ENCODE results near the gene TUNAR.

TUNAR gene

DNA sequence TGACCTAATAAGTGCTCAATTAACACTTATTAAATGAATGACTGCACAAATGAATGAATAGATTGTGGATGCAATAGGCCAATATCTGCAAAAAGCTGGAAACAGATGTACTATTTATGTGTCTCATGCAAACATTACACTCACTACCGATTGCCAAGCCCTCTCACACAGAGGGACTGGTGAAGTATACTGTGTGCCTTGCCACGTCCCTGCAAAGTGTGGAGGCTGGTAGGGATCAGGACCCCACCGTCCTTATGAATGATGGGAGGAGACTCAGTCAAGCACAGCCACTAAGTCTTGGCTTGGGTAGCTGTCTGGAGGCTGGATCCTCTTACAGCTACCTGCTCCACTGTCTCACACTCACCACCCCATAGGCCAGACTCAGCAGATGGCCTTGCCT, 3.9 kb upstream of the TUNAR start:
- ChIA-PET CTCF (interaction anchor here (0.6 kb wide), 1 partner anchor 190 kb away, joined by 4 read pairs; no protein-coding TSS in a partner anchor), POLR2A (no interaction called here)
- DNase-seq (ENCODE audit: extremely low spot score) = no peak
- TF ChIP-seq, protein P1, sequence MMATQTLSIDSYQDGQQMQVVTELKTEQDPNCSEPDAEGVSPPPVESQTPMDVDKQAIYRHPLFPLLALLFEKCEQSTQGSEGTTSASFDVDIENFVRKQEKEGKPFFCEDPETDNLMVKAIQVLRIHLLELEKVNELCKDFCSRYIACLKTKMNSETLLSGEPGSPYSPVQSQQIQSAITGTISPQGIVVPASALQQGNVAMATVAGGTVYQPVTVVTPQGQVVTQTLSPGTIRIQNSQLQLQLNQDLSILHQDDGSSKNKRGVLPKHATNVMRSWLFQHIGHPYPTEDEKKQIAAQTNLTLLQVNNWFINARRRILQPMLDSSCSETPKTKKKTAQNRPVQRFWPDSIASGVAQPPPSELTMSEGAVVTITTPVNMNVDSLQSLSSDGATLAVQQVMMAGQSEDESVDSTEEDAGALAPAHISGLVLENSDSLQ (IDR thresholded peaks at IDR 0.05) = no peak
- TF ChIP-seq LEF1 (IDR thresholded peaks at IDR 0.05; ENCODE audit: borderline replicate concordance) (no peak), FOXK2 (IDR thresholded peaks at IDR 0.05) (no peak), FOXM1 (IDR thresholded peaks at IDR 0.05; ENCODE audit: borderline replicate concordance) (no peak), SUZ12 (IDR thresholded peaks at IDR 0.05) (no peak), HDGF (IDR thresholded peaks at IDR 0.05; ENCODE audit: borderline replicate concordance) (no peak), CTBP1 (IDR thresholded peaks at IDR 0.05; ENCODE audit: borderline replicate concordance) (no peak), BHLHE40 (IDR thresholded peaks at IDR 0.05; ENCODE audit: borderline replicate concordance) (no peak), SP1 (IDR thresholded peaks at IDR 0.05) (no peak), TARDBP (IDR thresholded peaks at IDR 0.05) (no peak), FOXA1 (IDR thresholded peaks at IDR 0.05) (no peak), ELF4 (IDR thresholded peaks at IDR 0.05) (no peak), ZNF384 (IDR thresholded peaks at IDR 0.05) (no peak), L3MBTL2 (conservative IDR thresholded peaks at IDR 0.05) (no peak), NFRKB (IDR thresholded peaks at IDR 0.05) (no peak), ARNT (IDR thresholded peaks at IDR 0.05) (no peak)

DNA sequence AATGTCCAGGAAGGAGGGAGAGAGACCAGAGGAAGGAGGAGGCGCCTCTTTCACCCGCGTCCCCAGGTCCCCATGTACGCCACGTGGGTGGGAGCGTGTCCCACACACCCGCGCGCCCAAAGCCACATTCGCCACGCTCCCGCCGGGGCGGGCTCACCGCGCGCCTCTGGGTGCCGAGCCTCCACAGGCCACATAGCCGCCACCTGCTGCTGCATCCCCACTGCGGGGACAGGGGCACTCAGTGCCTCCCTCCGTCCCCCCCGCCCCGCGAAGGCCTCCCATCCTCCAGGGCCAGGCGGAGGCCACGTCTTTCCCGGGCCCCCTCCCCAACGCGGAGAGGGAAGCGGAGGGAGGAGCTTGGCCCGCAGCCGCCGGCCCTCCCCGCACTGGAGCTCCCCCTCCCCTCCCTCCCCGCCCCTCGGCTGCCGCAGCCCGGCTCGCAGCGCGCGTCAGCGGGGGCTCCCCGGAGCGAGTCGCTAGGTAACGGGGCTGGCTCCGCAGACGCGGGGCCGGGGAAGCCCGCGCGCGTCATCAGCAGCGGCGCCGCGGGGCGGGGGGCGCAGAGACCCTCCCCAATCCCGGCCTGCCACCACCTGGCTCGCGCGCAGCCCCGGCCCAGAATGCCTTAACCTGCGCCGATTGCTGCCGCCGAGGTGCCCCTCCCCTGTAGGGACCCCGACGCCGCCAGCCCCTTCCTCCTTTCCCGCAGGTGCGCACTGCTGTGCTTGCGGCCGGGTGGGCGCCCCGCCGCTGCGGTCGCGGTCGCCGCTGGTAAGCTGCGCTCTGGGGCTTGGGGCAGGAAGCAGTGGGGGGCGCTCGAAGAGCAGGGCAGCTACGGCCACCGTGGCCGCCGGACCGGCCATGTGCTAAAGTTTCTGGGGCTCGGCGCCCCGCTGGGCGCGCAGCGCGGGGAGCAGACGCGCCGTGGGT, 536 bp upstream of the TUNAR start:
- ChIA-PET POLR2A (interaction anchor here (0.8 to 1.2 kb wide), 3 partner anchors 10 to 222 kb away, joined by 3 to 4 read pairs (median 4); no protein-coding TSS in a partner anchor), CTCF (interaction anchor here (1.0 kb wide), 1 partner anchor 105 kb away, joined by 3 read pairs; no protein-coding TSS in a partner anchor)
- TF ChIP-seq CTBP1 (IDR thresholded peaks at IDR 0.05; ENCODE audit: borderline replicate concordance) (no peak), ZNF384 (IDR thresholded peaks at IDR 0.05) (no peak), SUZ12 (IDR thresholded peaks at IDR 0.05) (no peak), NFRKB (IDR thresholded peaks at IDR 0.05) (no peak), L3MBTL2 (conservative IDR thresholded peaks at IDR 0.05) (no peak), SP1 (IDR thresholded peaks at IDR 0.05) (no peak), ARNT (IDR thresholded peaks at IDR 0.05) (no peak), FOXK2 (IDR thresholded peaks at IDR 0.05) (no peak), FOXM1 (IDR thresholded peaks at IDR 0.05; ENCODE audit: borderline replicate concordance) (no peak), FOXA1 (IDR thresholded peaks at IDR 0.05) (no peak), HDGF (IDR thresholded peaks at IDR 0.05; ENCODE audit: borderline replicate concordance) (no peak), ELF4 (IDR thresholded peaks at IDR 0.05) (no peak)
- DNase-seq (ENCODE audit: extremely low spot score) = peak; percentile 49

DNA sequence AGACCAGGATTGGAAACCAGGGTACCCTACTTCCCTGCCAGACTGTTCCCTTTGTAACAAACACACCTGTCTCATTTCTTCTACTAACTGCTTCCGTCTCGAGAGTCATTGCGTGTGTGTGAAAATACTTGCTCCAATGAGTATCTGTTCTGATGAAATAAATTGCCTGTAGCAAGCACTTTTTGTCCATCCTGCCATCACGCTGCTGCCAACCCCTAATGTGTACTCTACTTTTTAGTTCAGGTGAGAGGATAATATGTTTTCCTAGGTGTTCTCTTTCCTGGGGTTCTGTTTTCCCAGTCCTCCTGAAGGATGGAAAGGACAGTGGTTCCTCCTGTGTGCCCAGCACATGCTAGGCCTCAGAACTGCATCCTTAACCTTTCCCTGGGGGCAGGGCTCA, 1.0 kb downstream of the TUNAR start:
- TF ChIP-seq LEF1 (IDR thresholded peaks at IDR 0.05; ENCODE audit: borderline replicate concordance) (no peak), SUZ12 (IDR thresholded peaks at IDR 0.05) (no peak), HDGF (IDR thresholded peaks at IDR 0.05; ENCODE audit: borderline replicate concordance) (no peak)
- TF ChIP-seq, protein P1 (IDR thresholded peaks at IDR 0.05) = no peak
- no peak for DNase-seq (ENCODE audit: extremely low spot score)
- ChIA-PET CTCF (interaction anchor here (1.0 to 1.6 kb wide), 3 partner anchors 11 to 104 kb away, joined by 3 read pairs; no protein-coding TSS in a partner anchor), POLR2A (no interaction called here)

DNA sequence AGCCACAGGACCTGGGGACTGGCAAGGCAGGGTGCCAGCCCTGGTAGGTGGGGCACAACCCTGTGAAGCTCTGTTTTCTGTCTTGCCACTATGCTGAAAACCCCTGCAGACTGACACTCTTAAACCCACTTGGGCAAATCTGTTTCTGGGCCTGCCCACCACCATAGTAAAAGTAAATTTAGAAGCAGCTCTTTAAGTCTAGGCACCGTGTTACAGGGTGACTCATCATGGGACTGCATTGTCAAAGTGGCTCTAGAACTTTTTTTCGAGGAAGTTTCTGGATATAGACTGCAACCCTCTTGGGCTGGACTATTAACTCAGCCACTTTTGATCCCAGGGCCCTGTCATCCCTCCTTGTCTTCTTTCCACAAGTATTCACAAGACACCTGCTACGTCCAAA, 7.7 kb downstream of the TUNAR start:
- ChIA-PET CTCF (no interaction called here), POLR2A (no interaction called here)
- no peak for DNase-seq (ENCODE audit: extremely low spot score)
- no peak for TF ChIP-seq ARNT (IDR thresholded peaks at IDR 0.05)
- no peak for TF ChIP-seq TARDBP (IDR thresholded peaks at IDR 0.05)
- TF ChIP-seq L3MBTL2 (conservative IDR thresholded peaks at IDR 0.05) = no peak
- TF ChIP-seq BHLHE40 (IDR thresholded peaks at IDR 0.05; ENCODE audit: borderline replicate concordance) = no peak
- TF ChIP-seq, protein P1 (IDR thresholded peaks at IDR 0.05) = no peak
- no peak for TF ChIP-seq FOXM1 (IDR thresholded peaks at IDR 0.05; ENCODE audit: borderline replicate concordance)
- TF ChIP-seq FOXA1 (IDR thresholded peaks at IDR 0.05) = no peak
- no peak for TF ChIP-seq NFRKB (IDR thresholded peaks at IDR 0.05)
- TF ChIP-seq ZNF384 (IDR thresholded peaks at IDR 0.05) = no peak
- TF ChIP-seq CTBP1 (IDR thresholded peaks at IDR 0.05; ENCODE audit: borderline replicate concordance) = no peak
- TF ChIP-seq HDGF (IDR thresholded peaks at IDR 0.05; ENCODE audit: borderline replicate concordance) = no peak

DNA sequence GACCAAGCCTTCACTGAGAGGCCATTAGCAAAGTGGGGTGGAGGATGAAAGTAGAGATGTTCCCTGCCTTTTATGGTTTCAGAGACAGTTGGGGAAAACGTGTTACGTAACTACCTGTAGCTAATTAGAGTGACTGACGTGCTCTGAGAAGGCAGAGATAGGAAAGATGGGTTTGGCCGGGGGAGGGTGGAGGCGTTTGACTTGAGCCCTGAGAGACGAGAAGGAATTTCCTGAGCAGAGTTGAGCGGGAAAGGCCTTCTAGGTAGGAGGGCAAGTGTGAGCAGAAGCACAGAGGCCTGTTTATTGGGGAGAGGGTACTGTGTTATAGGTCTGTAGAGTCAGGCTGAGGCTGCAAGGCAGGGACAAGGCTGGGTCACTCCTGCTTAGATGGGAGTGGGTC, 8.6 kb downstream of the TUNAR start:
- TF ChIP-seq BHLHE40 (IDR thresholded peaks at IDR 0.05; ENCODE audit: borderline replicate concordance) (no peak), ELF4 (IDR thresholded peaks at IDR 0.05) (no peak), NFRKB (IDR thresholded peaks at IDR 0.05) (no peak), ZNF384 (IDR thresholded peaks at IDR 0.05) (no peak), CTBP1 (IDR thresholded peaks at IDR 0.05; ENCODE audit: borderline replicate concordance) (no peak), LEF1 (IDR thresholded peaks at IDR 0.05; ENCODE audit: borderline replicate concordance) (no peak), SP1 (IDR thresholded peaks at IDR 0.05) (no peak), FOXK2 (IDR thresholded peaks at IDR 0.05) (no peak), L3MBTL2 (conservative IDR thresholded peaks at IDR 0.05) (no peak), TARDBP (IDR thresholded peaks at IDR 0.05) (no peak)
- TF ChIP-seq, protein P1 (IDR thresholded peaks at IDR 0.05) = no peak
- CTCF ChIA-PET = no interaction called here
- POLR2A ChIA-PET = no interaction called here
- DNase-seq (ENCODE audit: extremely low spot score) = no peak
